ENCODE data around the gene PPM1A. TPM values are rescaled to one million over a fixed set of nuclear protein-coding genes. Genes with fewer than 3 reads are reported as not detected.

PPM1A gene
- total RNA-seq, 1 experiment from 2014 or later = 28.1 TPM

- ChIA-PET CTCF (no interaction called here), POLR2A (no interaction called here)
- Histone ChIP-seq H3K4me3 (ENCODE audit: low read depth in 2 of 2, low read length in 2 of 2) (no peak overlapping the region), H3K27ac (ENCODE audit: low read length) (no peak overlapping the region), H3K4me1 (ENCODE audit: control insufficient read depth, insufficient read depth, low read length) (no peaks in the 10 kb centered on the region), H3K36me3 (ENCODE audit: control insufficient read depth, insufficient read depth, low read length) (no peaks in the 10 kb centered on the region), H3K9me3 (ENCODE audit: control insufficient read depth, insufficient read depth, low read depth, low read length) (no peaks in the 10 kb centered on the region), H3K27me3 (ENCODE audit: control insufficient read depth, insufficient read depth, low read length) (no peaks in the 10 kb centered on the region; the same call in 1 of the 2 replicates)
- no peak for DNase-seq (ENCODE audit: low read depth, low spot score)
- in situ Hi-C loops (cut with HindIII; ENCODE audit: low pct_unique_long_range_greater_than_20kb, low sequenced_read_pairs) = no loop called here
- no TSS peak for BruUV-seq (replicated peaks)
- intact Hi-C loops (cut with micrococcal nuclease; ENCODE audit: unreplicated experiment) = no loop called here
- no peak for TF ChIP-seq POLR2AphosphoS5 (IDR thresholded peaks at IDR 0.05; ENCODE audit: low read depth, low read length)
- no peak for TF ChIP-seq REST (IDR thresholded peaks at IDR 0.05; ENCODE audit: insufficient read depth in 1 of 2, low read depth in 2 of 2, low read length in 1 of 2)
- no peak for TF ChIP-seq SIN3A (IDR thresholded peaks at IDR 0.05; ENCODE audit: borderline replicate concordance, insufficient read depth, low read depth, low read length)
- ATAC-seq = no peak
Observed at GRCh38 chr14:60233891-60234290, 15.1 kb upstream of the PPM1A start.

- Histone ChIP-seq H3K4me1 (ENCODE audit: control insufficient read depth, insufficient read depth, low read length) (no peaks in the 10 kb centered on the region), H3K9me3 (ENCODE audit: control insufficient read depth, insufficient read depth, low read depth, low read length) (no peaks in the 10 kb centered on the region), H3K27ac (ENCODE audit: low read length) (no peak overlapping the region), H3K27me3 (ENCODE audit: control insufficient read depth, insufficient read depth, low read length) (no peaks in the 10 kb centered on the region; the same call in 1 of the 2 replicates), H3K36me3 (ENCODE audit: control insufficient read depth, insufficient read depth, low read length) (no peaks in the 10 kb centered on the region), H3K4me3 (ENCODE audit: low read depth in 2 of 2, low read length in 2 of 2) (no peak overlapping the region)
- intact Hi-C loops (cut with micrococcal nuclease; ENCODE audit: unreplicated experiment) = no loop called here
- POLR2A ChIA-PET = no interaction called here
- CTCF ChIA-PET = no interaction called here
- no peak for DNase-seq (ENCODE audit: low read depth, low spot score)
- in situ Hi-C loops (cut with HindIII; ENCODE audit: low pct_unique_long_range_greater_than_20kb, low sequenced_read_pairs) = no loop called here
- TF ChIP-seq TCF7L2 (IDR thresholded peaks at IDR 0.05; ENCODE audit: low read depth, low read length) = no peak
- TF ChIP-seq SIN3A (IDR thresholded peaks at IDR 0.05; ENCODE audit: borderline replicate concordance, insufficient read depth, low read depth, low read length) = no peak
- TF ChIP-seq CTCF (IDR thresholded peaks at IDR 0.05) = no peak
- no peak for TF ChIP-seq REST (IDR thresholded peaks at IDR 0.05; ENCODE audit: insufficient read depth in 1 of 2, low read depth in 2 of 2, low read length in 1 of 2)
- TF ChIP-seq POLR2AphosphoS5 (IDR thresholded peaks at IDR 0.05; ENCODE audit: low read depth, low read length) = no peak
- BruUV-seq (replicated peaks) = no TSS peak
- no peak for ATAC-seq
Observed at GRCh38 chr14:60235440-60235839, 13.6 kb upstream of the PPM1A start.

Data from Panc1 (cell line).